A673 (cell line): ENCODE results near the gene MYO5A.

ENCODE experiments used
- CTCF ChIP-seq: fragments of 300-800, 200-600 bp; sonication (generic); conservative IDR thresholded peaks from 2 replicates; pipeline ENCODE4 v1.5.1; 2017; ENCODE audit warnings: low read depth, mild to moderate bottlenecking, antibody characterized with exemption, low read length, moderate library complexity, mixed read lengths
- EZH2 ChIP-seq: fragments of 200-600 bp; sonication (generic); IDR thresholded peaks from 2 replicates; pipeline ENCODE4 v1.6.1; 2017; ENCODE audit warnings: borderline replicate concordance, low read depth, mild to moderate bottlenecking, mixed read lengths, antibody characterized with exemption, low read length; ENCODE audit not compliant: poor library complexity, severe bottlenecking

GRCh38 chr15:52294881-52295420 lies 233.7 kb downstream of the MYO5A start:
- no peak for TF ChIP-seq CTCF
- no peak for TF ChIP-seq EZH2
